ENCODE results near the gene RACK1.
A peak's percentile ranks its signal among the peaks of the same experiment; 100 is the strongest.

Gene RACK1

DNA sequence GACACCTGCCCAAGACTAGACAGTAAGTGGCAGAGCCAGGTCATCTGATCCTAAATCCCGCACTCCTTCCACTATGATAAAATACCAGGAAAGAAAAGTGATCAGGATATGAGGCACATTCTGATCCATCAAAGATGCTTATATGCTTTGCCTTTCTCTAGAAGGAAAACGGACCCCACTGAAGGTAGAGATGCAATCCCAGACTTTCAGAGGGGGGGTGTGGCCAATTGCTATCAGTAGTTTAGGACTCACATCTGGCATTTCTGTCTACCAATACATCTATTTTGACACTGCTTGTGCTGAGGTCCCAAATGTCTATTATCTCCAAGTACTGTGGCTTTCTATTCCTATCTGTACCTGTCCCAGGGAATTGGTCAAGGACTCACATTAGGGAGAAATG is 15.6 kb upstream of the RACK1 start:
- no peak for DNase-seq

- DNase-seq = no peak
Observed at GRCh38 chr5:181258576-181258975, 14.9 kb upstream of the RACK1 start.

DNA sequence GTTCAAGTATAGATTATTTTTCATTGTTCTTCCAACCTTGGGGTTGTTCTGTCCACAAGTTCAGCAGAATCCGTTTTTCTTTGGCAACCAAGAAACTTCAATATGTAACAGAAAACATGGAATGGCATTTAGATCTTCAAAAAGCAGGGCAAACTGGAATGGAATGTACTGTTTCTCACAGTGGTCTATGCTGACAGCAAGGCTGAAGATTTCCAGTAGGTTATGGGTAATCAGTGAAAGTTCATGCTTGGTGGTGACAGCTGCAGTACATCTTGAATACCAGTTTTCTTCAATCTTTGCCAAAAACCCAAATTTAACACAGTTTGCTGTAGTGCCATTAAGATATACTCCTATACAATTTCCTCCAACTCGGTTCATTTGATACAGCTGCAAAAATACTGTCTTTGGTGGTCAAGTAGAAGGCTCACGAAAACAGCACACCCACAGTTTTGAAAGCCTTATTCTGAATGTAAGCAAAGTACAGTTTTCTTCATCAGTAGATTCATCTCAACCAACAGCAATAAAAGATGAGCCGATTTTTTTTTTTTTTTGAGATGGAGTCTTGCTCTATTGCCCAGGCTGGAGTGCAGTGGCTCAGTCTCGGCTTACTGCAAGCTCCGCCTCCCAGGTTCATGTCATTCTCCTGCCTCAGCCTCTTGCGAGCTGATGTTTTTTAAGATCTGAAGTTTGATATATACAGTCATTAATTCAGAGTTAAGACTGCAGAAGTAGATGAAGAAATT is 12.3 kb upstream of the RACK1 start:
- no peak for DNase-seq

GRCh38 chr5:181255276-181255675 is 11.6 kb upstream of the RACK1 start:
- no peak for DNase-seq

- DNase-seq = no peak
Observed at GRCh38 chr5:181248277-181248676, 4.6 kb upstream of the RACK1 start.

DNA sequence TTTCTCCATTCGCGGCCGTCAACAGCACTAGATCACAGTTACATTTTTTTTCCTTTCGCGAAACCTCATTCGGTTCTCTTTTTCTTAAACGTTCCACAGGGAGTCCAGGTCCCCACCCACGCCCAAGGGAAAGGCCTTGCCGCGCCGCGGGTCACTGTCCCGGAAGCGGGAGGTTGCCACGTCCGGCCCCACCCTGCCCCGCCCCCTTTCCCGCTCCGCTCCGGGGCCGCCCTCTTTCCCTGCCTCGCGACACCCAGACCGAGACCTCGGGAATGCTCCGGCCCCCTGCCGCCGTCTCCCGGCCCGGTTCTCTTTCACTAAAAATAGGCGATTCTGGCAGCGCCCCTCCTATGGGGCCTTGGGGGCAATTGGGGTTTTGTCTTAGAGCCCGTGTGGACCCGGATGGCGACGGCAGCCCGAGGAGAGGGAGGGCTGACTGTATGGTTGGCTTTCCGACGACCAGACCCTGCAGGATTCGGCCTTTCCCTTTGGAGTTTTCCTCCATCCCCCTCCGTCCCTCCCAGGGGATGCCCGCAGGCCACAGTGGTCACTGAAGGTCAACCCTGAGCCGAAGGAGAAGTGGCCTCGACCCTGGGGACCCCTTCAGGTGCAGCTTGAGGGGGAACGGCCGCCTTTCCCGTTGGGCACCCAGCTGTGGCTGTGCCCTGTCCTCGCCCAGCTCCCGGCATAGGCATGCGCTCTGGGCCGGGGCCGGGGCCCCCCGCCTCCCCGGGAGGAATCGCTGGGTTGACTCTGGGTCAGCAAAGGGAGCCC is 2.8 kb upstream of the RACK1 start:
- DNase-seq = peak; percentile 67

DNA sequence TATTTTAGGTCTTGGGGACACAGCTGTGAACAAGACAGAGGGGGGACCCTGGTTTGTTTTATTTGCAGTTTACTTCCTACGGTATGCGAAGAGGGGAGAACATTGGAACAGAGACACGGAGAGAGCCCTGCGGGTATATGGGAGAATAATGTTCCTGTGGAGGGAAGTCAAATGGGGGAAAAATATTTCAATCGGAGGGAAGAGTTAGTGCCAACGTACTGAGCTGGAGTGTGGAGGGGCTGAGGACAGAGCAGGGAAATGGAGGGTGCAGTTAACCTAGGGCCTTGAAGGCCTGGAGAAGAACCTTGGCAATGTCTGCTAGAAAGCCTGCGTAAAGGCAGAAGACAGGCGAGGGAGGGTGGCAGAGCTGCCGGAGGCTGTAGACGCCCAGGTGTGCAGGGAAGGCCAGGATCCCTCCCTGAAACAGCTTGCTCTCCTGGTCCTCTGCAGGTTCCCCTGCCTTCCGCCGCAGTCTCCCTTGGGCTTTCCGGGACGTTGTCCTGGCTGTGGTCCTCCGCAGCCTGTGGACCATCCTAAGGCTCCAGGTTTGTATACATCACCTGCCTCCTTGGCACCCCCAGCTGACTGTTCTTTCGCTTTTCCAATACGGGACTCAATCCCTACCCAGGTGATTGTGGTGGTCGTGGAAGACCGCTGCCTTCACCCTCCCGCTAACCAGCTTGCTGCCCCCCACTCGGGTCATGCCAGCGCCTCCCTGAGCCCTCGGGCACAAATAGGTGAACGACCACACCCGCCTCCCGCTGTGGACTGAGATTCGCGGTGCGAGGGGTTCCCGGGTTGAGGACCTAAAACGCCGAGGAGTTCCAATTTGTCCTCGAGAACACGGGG is 1.9 kb upstream of the RACK1 start:
- DNase-seq = no peak

GRCh38 chr5:181243018-181243563 is 615 bp downstream of the RACK1 start:
- no peak for DNase-seq

- no peak for DNase-seq
Observed at GRCh38 chr5:181242031-181242451, 1.7 kb downstream of the RACK1 start.

GRCh38 chr5:181241393-181241975 is 2.2 kb downstream of the RACK1 start:
- peak; percentile 49 for DNase-seq

DNA sequence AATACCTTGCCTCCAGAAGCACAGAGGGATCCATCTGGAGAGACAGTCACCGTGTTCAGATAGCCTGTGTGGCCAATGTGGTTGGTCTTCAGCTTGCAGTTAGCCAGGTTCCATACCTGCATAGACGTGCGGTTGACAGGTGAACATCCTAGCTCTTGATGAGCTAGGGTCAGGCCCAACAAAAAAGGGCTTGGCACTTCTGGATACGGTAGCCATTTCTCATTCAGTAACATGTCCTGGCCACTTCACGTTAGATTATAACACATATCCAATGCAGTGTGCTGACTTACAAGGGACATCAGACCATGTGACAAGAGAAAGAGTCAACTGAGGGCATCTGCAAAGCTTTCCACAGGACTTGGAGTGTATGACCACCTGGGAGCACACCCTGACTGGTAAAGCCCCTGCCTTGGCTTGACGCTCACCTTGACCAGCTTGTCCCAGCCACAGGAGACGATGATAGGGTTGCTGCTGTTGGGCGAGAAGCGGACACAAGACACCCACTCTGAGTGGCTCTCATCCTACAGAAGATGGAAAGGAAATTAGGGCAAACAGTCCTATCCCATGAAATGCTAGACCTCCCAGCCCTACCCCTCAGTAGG is 4.5 kb downstream of the RACK1 start:
- no peak for DNase-seq

GRCh38 chr5:181237729-181238385 is 5.8 kb downstream of the RACK1 start:
- no peak for DNase-seq

- no peak for DNase-seq
Observed at GRCh38 chr5:181236954-181237641, 6.6 kb downstream of the RACK1 start.

DNA sequence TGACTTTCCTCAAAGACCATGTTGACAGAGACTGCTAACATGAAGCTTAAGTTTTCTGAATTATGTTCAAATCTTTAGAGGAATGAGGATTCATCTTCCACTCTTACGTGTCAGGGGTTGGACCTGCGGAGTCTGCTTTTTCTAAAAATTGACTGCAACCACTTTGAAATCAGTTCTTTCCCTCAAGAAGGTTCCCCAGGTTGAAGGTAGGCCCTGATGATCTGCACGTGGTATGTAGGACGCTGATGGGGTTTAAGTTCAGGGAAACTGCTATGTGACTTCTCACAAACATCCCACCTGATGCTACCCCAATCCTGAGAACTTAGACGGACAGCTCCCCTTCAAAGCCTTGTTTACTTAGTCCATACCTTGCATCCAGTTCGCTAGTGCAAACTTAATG is 7.2 kb downstream of the RACK1 start:
- no peak for DNase-seq

- no peak for DNase-seq
Observed at GRCh38 chr5:181235689-181236366, 7.9 kb downstream of the RACK1 start.

DNA sequence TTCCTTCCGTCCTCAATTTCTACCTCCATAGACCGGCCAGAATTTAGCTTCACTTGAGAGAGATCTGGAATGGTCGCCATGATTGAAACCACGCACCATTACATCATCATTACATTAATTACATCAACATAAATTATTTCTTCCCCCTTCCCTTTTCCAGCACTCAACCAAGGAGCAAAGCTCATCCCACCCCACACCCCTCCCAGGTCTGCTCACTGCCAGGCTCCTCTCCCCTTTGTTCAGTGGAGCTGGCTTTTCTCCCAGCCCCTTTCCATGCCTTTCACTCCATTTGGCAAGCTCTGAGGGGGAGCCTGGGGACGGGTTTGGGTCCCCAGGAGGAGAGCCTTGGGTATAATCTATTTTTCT is 8.4 kb downstream of the RACK1 start:
- DNase-seq = no peak

DNA sequence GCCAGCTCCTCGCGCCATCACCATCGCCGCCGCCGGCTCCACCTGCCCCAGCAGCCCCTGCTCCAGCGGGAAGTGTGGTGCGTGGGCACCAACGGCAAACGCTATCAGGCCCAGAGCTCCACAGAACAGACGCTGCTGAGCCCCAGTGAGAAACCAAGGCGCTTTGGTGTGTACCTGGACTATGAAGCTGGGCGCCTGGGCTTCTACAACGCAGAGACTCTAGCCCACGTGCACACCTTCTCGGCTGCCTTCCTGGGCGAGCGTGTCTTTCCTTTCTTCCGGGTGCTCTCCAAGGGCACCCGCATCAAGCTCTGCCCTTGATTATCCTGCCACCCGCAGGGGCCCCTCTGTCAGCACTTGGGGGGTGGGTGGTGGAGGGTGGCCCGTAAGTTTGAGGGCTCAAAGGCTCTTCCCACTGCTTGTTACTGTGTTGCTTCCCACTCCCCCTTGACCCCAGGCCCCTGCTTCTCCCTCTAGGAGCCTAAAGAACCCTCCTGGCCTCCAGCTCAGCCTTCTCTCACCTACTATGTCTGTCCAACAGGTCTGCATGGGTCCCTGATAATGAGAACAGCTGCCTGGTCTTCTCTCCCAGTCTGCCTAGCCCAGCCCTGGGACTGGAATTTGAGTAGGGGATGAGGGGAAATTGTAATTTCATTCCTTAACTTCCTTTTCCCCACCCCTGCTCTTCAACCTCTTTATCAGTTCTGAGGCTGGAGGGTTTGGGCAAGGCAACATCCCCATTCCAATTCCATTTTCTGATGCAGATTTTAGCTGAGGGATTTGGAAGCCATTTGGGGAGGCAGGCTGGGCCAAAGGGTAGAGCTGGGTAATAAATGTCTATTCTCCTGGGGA is 9.0 kb downstream of the RACK1 start:
- no peak for DNase-seq

GRCh38 chr5:181233801-181234454 is 9.8 kb downstream of the RACK1 start:
- no peak for DNase-seq

Measured in activated naive CD4-positive, alpha-beta T cell treated with anti-CD3 and anti-CD28 coated beads, Interleukin-2, amount 50 U/mL, for 16 hours (primary cell).